Loucy (cell line): ENCODE data around the gene PICK1.

Experiments
- H2AFZ ChIP-seq: fragments of 200-600 bp; sonication (generic); 2 replicates; pipeline ENCODE4 v1.6.0; 2016; ENCODE audit warnings: antibody characterized with exemption, mild to moderate bottlenecking, low read length, moderate library complexity
- H3F3A ChIP-seq: fragments of 200-600 bp; 2 replicates; pipeline ENCODE4 v1.6.0; 2016; ENCODE audit warnings: antibody characterized with exemption, low read depth, mild to moderate bottlenecking
- H3K27me3 ChIP-seq: fragments of 200-600 bp; sonication (generic); 2 replicates; pipeline ENCODE4 v1.6.1; 2014; ENCODE audit warnings: low read length, mild to moderate bottlenecking; ENCODE audit not compliant: insufficient read depth, poor library complexity, severe bottlenecking
- H3K36me3 ChIP-seq: fragments of 200-600 bp; sonication (generic); 2 replicates; pipeline ENCODE4 v1.6.1; 2016; ENCODE audit warnings: low read length; ENCODE audit not compliant: insufficient read depth
- H3K4me1 ChIP-seq: fragments of 200-600 bp; sonication (generic); 2 replicates; pipeline ENCODE4 v1.5.1; 2014; ENCODE audit warnings: low read length, mild to moderate bottlenecking; ENCODE audit not compliant: insufficient read depth, poor library complexity, severe bottlenecking
- H3K4me2 ChIP-seq: fragments of 200-600 bp; sonication (generic); 2 replicates; pipeline ENCODE4 v1.6.0; 2014; ENCODE audit warnings: antibody characterized with exemption, low read length, low read depth, mild to moderate bottlenecking; ENCODE audit not compliant: poor library complexity, severe bottlenecking
- H3K4me3 ChIP-seq: fragments of 200-600 bp; sonication (generic); 2 replicates; pipeline ENCODE4 v1.5.1; 2014; ENCODE audit warnings: low read length, mild to moderate bottlenecking, mixed read lengths; ENCODE audit not compliant: poor library complexity, severe bottlenecking
- H3K79me2 ChIP-seq: fragments of 200-600 bp; sonication (generic); 2 replicates; pipeline ENCODE4 v1.6.1; 2014; ENCODE audit warnings: low read length; ENCODE audit not compliant: insufficient read depth
- H3K9ac ChIP-seq: fragments of 200-600 bp; sonication (generic); 2 replicates; pipeline ENCODE4 v1.6.0; 2014; ENCODE audit warnings: mild to moderate bottlenecking, low read depth, low read length, moderate library complexity; ENCODE audit not compliant: poor library complexity, severe bottlenecking
- H3K9me2 ChIP-seq: fragments of 200-600 bp; sonication (generic); replicated peaks from 2 replicates; pipeline ENCODE4 v1.6.1; 2016; ENCODE audit warnings: low read depth, low read length, mixed read lengths
- H3K9me3 ChIP-seq: fragments of 200-600 bp; sonication (generic); 2 replicates; pipeline ENCODE4 v1.6.1; 2014; ENCODE audit warnings: mild to moderate bottlenecking, antibody characterized with exemption, low read length, low read depth; ENCODE audit not compliant: insufficient read depth
- H4K20me1 ChIP-seq: fragments of 200-600 bp; sonication (generic); 2 replicates; pipeline ENCODE4 v1.6.0; 2014; ENCODE audit warnings: antibody characterized with exemption, low read length, mild to moderate bottlenecking; ENCODE audit not compliant: insufficient read depth, poor library complexity, severe bottlenecking
- CTCF ChIP-seq: fragments of 200-600 bp; sonication (generic); conservative IDR thresholded peaks from 2 replicates; pipeline ENCODE4 v1.5.1; 2014; ENCODE audit warnings: mild to moderate bottlenecking, antibody characterized with exemption, low read length
- EZH2phosphoT487 ChIP-seq: fragments of 200-600 bp; IDR thresholded peaks from 2 replicates; pipeline ENCODE4 v1.6.1; 2018; ENCODE audit warnings: antibody characterized with exemption, mild to moderate bottlenecking, moderate library complexity, borderline replicate concordance

Gene PICK1

GRCh38 chr22:38023045-38023444 lies 34.2 kb upstream of the PICK1 start:
- Histone ChIP-seq H3K79me2 (no peaks in the 10 kb centered on the region), H3K36me3 (no peaks in the 10 kb centered on the region), H3K4me1 (peaks cover 10% of the 10 kb centered on the region), H3F3A (no peaks in the 10 kb centered on the region), H3K9me2 (no peaks in the 10 kb centered on the region), H3K27me3 (no peaks in the 10 kb centered on the region), H3K4me3 (no peak overlapping the region), H3K9ac (no peak overlapping the region), H4K20me1 (no peaks in the 10 kb centered on the region), H3K9me3 (no peaks in the 10 kb centered on the region), H3K4me2 (no peak overlapping the region), H2AFZ (no peak overlapping the region)
- TF ChIP-seq EZH2phosphoT487: no peak
- TF ChIP-seq CTCF: no peak

- Histone ChIP-seq H3K9ac (no peak overlapping the region), H3K9me2 (no peaks in the 10 kb centered on the region), H2AFZ (no peak overlapping the region), H3K4me2 (no peak overlapping the region), H4K20me1 (no peaks in the 10 kb centered on the region), H3K27me3 (no peaks in the 10 kb centered on the region), H3K9me3 (no peaks in the 10 kb centered on the region), H3K36me3 (no peaks in the 10 kb centered on the region), H3K79me2 (no peaks in the 10 kb centered on the region), H3K4me1 (peaks cover 8% of the 10 kb centered on the region), H3F3A (no peaks in the 10 kb centered on the region), H3K4me3 (no peak overlapping the region)
- TF ChIP-seq EZH2phosphoT487 (no peak), CTCF (no peak)
These were observed 31.7 kb upstream of the PICK1 start for GRCh38 chr22:38025514-38025913.

GRCh38 chr22:38026130-38027111 lies 30.8 kb upstream of the PICK1 start:
- TF ChIP-seq CTCF (no peak), EZH2phosphoT487 (no peak)
- no peak overlapping the region for H3K4me2 ChIP-seq

More at GRCh38 chr22:38026130-38027111, 30.8 kb upstream of the PICK1 start:
- Histone ChIP-seq H3K9me2 (no peaks in the 10 kb centered on the region), H3K79me2 (no peaks in the 10 kb centered on the region), H3F3A (no peaks in the 10 kb centered on the region), H4K20me1 (no peaks in the 10 kb centered on the region), H3K36me3 (no peaks in the 10 kb centered on the region), H3K9ac (no peak overlapping the region), H3K4me1 (no peaks in the 10 kb centered on the region), H3K9me3 (no peaks in the 10 kb centered on the region), H3K4me3 (no peak overlapping the region), H2AFZ (no peak overlapping the region), H3K27me3 (no peaks in the 10 kb centered on the region)
